Vagina (tissue), 2 donors: ENCODE results near the gene NOL4L. TPM values are rescaled to one million over a fixed set of nuclear protein-coding genes. Genes with fewer than 3 reads are reported as not detected.
"Not testable (repeated sequence)": the region's sequence is repeated elsewhere in the genome, so short reads cannot be mapped to it uniquely, and the experiment has no call there.

Experiments used
- DNase-seq, 2 donors: peaks; one replicate each; pipeline ENCODE4 v3.0.0-alpha.2; 2017; ENCODE audit errors: extremely low spot score in 2 of 2
- H3K27ac ChIP-seq: fragments of 200-600 bp; sonication (generic); one replicate; pipeline ENCODE4 v1.5.1; 2019
- H3K27me3 ChIP-seq: fragments of 200-600 bp; sonication (generic); one replicate; pipeline ENCODE4 v1.5.1; 2019
- H3K36me3 ChIP-seq, 2 donors: fragments of 200-600 bp; sonication (generic); one replicate each; pipeline ENCODE4 v1.5.1; 2017 to 2019
- H3K4me1 ChIP-seq: fragments of 200-600 bp; sonication (generic); one replicate; pipeline ENCODE4 v1.5.1; 2019
- H3K4me3 ChIP-seq, 2 donors: fragments of 200-600 bp; sonication (generic); 1 replicate in 1 of 2; 2 replicates in 1 of 2; pipeline ENCODE4 v1.5.1; 2016 to 2019
- H3K9me3 ChIP-seq: fragments of 200-600 bp; sonication (generic); one replicate; pipeline ENCODE4 v1.5.1; 2019
- CTCF ChIP-seq, 3 experiments: fragments of 450-650 bp in 2 of 3; fragments of 200-600 bp in 1 of 3; sonication (generic) in 1 of 3; IDR thresholded peaks; one replicate each; pipeline ENCODE4 v1.5.1; 2017 to 2019; ENCODE audit warnings: antibody characterized with exemption in 3 of 3, mild to moderate bottlenecking in 2 of 3, moderate library complexity in 2 of 3
- POLR2A ChIP-seq, 2 donors: fragments of 450-650 bp; IDR thresholded peaks; one replicate each; pipeline ENCODE4 v1.6.1; 2017; ENCODE audit warnings: antibody characterized with exemption in 2 of 2, mild to moderate bottlenecking in 2 of 2, moderate library complexity in 2 of 2
- POLR2AphosphoS5 ChIP-seq, 2 donors: sonication (generic); formaldehyde crosslinking; IDR thresholded peaks; one replicate each; pipeline ENCODE4 v1.9.0; 2017; ENCODE audit warnings: antibody characterized with exemption in 2 of 2, mild to moderate bottlenecking in 2 of 2, low read depth in 1 of 2; ENCODE audit not compliant: insufficient read depth in 1 of 2
- intact Hi-C: fragments of 100-400 bp; cut with DNase I; formaldehyde crosslinking; loops from one replicate; pipeline ENCODE4 v1.15.1; 2023
- total RNA-seq: library from RNA; depleted of rRNA; stranded (reverse); fragments of >200 nt; gene quantifications from one replicate; pipeline ENCODE4 v1.2.3, GENCODE V29; 2016

NOL4L gene
- total RNA-seq, 1 donor from 2014 or later = 17.9 TPM

- Histone ChIP-seq H3K4me3 (no peak overlapping the region), H3K36me3 (no peaks in the 10 kb centered on the region), H3K9me3 (no peaks in the 10 kb centered on the region), H3K27ac (no peak overlapping the region), H3K4me1 (no peaks in the 10 kb centered on the region), H3K27me3 (no peaks in the 10 kb centered on the region)
- intact Hi-C loops = no loop called here
- DNase-seq = no peak
- TF ChIP-seq POLR2A (IDR thresholded peaks at IDR 0.05) (no peak), CTCF (IDR thresholded peaks at IDR 0.05) (no peak), POLR2AphosphoS5 (IDR thresholded peaks at IDR 0.05; ENCODE audit: insufficient read depth in 1 of 2, low read depth in 1 of 2) (no peak)
Observed at GRCh38 chr20:32494483-32495216, 90.5 kb downstream of the NOL4L start.

GRCh38 chr20:32493356-32493755, 91.8 kb downstream of the NOL4L start:
- Histone ChIP-seq H3K27ac (no peak overlapping the region), H3K36me3 (no peaks in the 10 kb centered on the region), H3K27me3 (no peaks in the 10 kb centered on the region), H3K9me3 (no peaks in the 10 kb centered on the region), H3K4me1 (no peaks in the 10 kb centered on the region), H3K4me3 (no peak overlapping the region)
- TF ChIP-seq CTCF (IDR thresholded peaks at IDR 0.05) (no peak), POLR2AphosphoS5 (IDR thresholded peaks at IDR 0.05; ENCODE audit: insufficient read depth in 1 of 2, low read depth in 1 of 2) (no peak)
- DNase-seq = no peak
- intact Hi-C loops = no loop called here

- DNase-seq, H3K4me1 ChIP-seq, H3K27ac ChIP-seq, H3K4me3 ChIP-seq, H3K9me3 ChIP-seq, H3K27me3 ChIP-seq, intact Hi-C loops, H3K36me3 ChIP-seq: not testable (repeated sequence)
Observed at GRCh38 chr20:32491764-32492151, 93.4 kb downstream of the NOL4L start.

GRCh38 chr20:32490942-32491763, 94.0 kb downstream of the NOL4L start:
- Histone ChIP-seq H3K36me3 (no peaks in the 10 kb centered on the region), H3K4me3 (no peak overlapping the region), H3K9me3 (no peaks in the 10 kb centered on the region), H3K27me3 (no peaks in the 10 kb centered on the region), H3K27ac (no peak overlapping the region), H3K4me1 (no peaks in the 10 kb centered on the region)
- no peak for DNase-seq
- TF ChIP-seq POLR2A (IDR thresholded peaks at IDR 0.05) (no peak), CTCF (IDR thresholded peaks at IDR 0.05) (no peak), POLR2AphosphoS5 (IDR thresholded peaks at IDR 0.05; ENCODE audit: insufficient read depth in 1 of 2, low read depth in 1 of 2) (no peak)
- intact Hi-C loops = no loop called here

- no peaks in the 10 kb centered on the region for H3K27me3 ChIP-seq
- intact Hi-C loops = no loop called here
- TF ChIP-seq POLR2A (IDR thresholded peaks at IDR 0.05) (no peak), POLR2AphosphoS5 (IDR thresholded peaks at IDR 0.05; ENCODE audit: insufficient read depth in 1 of 2, low read depth in 1 of 2) (no peak), CTCF (IDR thresholded peaks at IDR 0.05) (no peak)
Observed at GRCh38 chr20:32488066-32488838, 96.9 kb downstream of the NOL4L start.

More at GRCh38 chr20:32488066-32488838, 96.9 kb downstream of the NOL4L start:
- H3K27ac ChIP-seq = no peak overlapping the region
- no peak overlapping the region for H3K4me3 ChIP-seq
- H3K4me1 ChIP-seq = peaks cover 11% of the 10 kb centered on the region
- H3K36me3 ChIP-seq = no peaks in the 10 kb centered on the region
- no peak for DNase-seq
- no peaks in the 10 kb centered on the region for H3K9me3 ChIP-seq
